Measurements from ENCODE around the gene DNLZ. TPM values are rescaled to one million over a fixed set of nuclear protein-coding genes. Genes with fewer than 3 reads are reported as not detected.

Gene DNLZ
- total and polyA plus RNA-seq, 11 donors, result 21.3 to 67.8 (median 33.6) TPM

- peaks cover 5 to 57% (median 28%) of the 10 kb centered on the region in 12 donors for H3K4me1 ChIP-seq
- intact Hi-C loops (cut with DNase I), result no loop called here
- peaks cover 0 to 8% (median 0%) of the 10 kb centered on the region in 12 donors for H3K9me3 ChIP-seq
- DNase-seq (peak in 1 of 5 donors; percentile 35), ATAC-seq (no peak)
- peak overlapping the region in 3 of 12 donors; percentile 67 to 84 (median 79) for H3K27ac ChIP-seq
- 88 to 93% (median 92%) methylated on average over 9 to 13 of the region's 13 CpGs for WGBS, 4 donors
- H3K36me3 ChIP-seq, result no peaks in the 10 kb centered on the region
- no peak overlapping the region for H3K4me3 ChIP-seq
- no peaks in the 10 kb centered on the region for H3K27me3 ChIP-seq
- TF ChIP-seq CTCF (IDR thresholded peaks at IDR 0.05) (no peak), POLR2A (IDR thresholded peaks at IDR 0.05) (no peak)
Measured at GRCh38 chr9:136325358-136325757, 38.2 kb downstream of the DNLZ start.

DNA sequence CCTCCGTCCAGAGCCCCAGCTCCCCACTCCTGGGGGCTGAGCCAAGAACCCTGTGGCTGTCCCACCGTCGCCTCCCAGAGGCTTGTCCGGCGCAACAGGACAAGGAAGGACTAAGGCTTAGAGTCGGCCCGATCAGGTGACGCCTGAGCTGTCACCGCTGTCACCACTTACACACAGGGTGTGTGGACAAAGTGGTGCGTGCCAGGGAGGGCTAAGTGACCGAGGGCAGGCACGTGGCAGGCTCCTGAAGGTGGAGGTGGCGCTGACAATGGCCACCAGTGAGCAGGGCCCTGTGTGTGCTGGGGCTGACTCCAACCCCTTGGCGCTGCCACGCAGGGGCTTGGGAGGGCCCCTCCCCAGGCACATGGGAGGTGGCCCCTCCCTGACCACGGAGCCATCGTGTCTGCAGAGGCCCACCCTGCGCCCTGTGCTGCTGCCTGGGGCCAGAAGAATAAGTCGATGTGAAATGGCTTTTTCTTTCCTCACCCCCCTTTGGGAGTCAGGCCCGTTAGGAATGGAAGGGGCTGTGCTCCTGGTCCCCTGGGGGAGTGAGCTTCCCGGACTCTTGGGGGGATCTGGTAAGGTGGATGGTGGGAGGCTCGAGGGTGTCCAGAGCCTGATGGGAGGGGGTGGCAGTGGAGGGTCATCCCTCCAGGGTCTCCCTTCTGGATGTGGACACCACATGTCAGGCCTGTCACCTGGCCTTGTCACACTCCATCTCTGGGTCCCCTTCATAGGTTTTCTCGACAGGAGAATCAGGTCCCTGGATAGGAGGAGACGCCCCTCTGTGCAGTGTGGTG lies 38.8 kb downstream of the DNLZ start:
- WGBS, 4 donors, result 37 to 49% (median 44%) methylated on average over 11 to 24 of the region's 24 CpGs
- peaks cover 5 to 51% (median 28%) of the 10 kb centered on the region in 12 donors for H3K4me1 ChIP-seq
- ATAC-seq, result peak; percentile 36 to 83 (median 78)
- no peak overlapping the region for H3K4me3 ChIP-seq
- no peaks in the 10 kb centered on the region for H3K36me3 ChIP-seq
- TF ChIP-seq CTCF (IDR thresholded peaks at IDR 0.05) (peak in 1 of 12 donors; percentile 30), POLR2A (IDR thresholded peaks at IDR 0.05) (no peak)
- peaks cover 0 to 8% (median 0%) of the 10 kb centered on the region in 12 donors for H3K9me3 ChIP-seq
- H3K27ac ChIP-seq, result peak overlapping the region in 8 of 12 donors; percentile 35 to 79 (median 56)
- intact Hi-C loops (cut with DNase I), result no loop called here
- peak in 4 of 5 donors; percentile 67 to 89 (median 84) for DNase-seq
- H3K27me3 ChIP-seq, result no peaks in the 10 kb centered on the region

DNA sequence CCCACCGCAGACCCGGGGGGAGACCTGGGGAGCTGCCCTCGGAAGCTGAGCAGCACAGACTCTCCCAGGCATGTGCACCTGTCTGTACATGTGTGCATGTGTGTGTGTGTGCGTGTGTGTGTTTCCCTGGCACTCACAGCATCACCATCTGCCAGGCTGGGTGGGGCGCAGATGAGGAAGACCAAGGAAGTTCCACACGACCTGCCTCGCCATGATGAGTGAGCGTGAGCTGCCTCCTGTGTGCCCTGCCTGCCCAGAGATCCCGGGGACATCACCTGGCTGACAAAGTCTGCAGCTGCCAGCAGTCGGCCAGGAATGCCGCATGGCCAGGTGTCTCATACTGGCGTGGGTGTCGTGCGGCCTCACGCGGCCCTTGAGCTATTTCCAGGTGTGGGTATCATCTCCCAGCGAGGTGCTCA lies 40.2 kb downstream of the DNLZ start:
- Histone ChIP-seq H3K4me3 (no peak overlapping the region), H3K4me1 (peaks cover 2 to 37% (median 19%) of the 10 kb centered on the region in 12 donors), H3K36me3 (no peaks in the 10 kb centered on the region), H3K9me3 (peaks cover 0 to 8% (median 0%) of the 10 kb centered on the region in 12 donors), H3K27me3 (no peaks in the 10 kb centered on the region), H3K27ac (no peak overlapping the region)
- no peak for DNase-seq
- 82 to 88% (median 86%) methylated on average over 10 to 17 of the region's 17 CpGs for WGBS, 4 donors
- TF ChIP-seq POLR2A (IDR thresholded peaks at IDR 0.05) (no peak), CTCF (IDR thresholded peaks at IDR 0.05) (no peak)
- ATAC-seq, result no peak
- intact Hi-C loops (cut with DNase I), result no loop called here

DNA sequence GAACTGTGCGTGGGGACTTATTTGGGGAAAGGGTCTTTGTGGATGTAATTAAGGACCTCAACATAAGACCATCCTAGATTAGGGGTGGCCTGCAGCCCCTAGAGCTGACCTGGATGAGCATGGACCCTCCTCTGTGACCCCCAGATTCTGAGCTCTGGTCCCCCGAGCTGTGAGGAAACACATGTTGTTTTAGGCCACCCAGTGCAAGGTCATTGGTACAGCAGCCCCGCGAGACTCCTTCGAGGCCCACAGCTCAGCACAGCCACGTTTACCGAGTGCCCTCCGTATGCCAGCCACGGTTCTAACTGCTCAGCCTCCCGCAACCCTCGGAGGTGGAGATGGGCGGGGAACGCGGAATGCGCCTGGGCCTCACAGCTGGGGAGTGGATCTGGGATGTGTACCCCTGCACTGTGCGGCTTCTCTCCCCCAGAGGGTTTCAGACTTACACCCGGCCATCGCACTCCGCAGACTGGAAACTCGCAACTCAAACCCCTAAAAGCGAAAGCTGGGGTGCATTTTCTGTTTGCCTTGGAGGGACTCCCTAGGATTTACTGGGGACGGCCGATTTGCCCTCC lies 40.7 kb downstream of the DNLZ start:
- TF ChIP-seq POLR2A (IDR thresholded peaks at IDR 0.05), result no peak
- TF ChIP-seq CTCF (IDR thresholded peaks at IDR 0.05), result no peak
- H3K27ac ChIP-seq, result no peak overlapping the region
- DNase-seq (peak in 1 of 5 donors; percentile 16), ATAC-seq (no peak)
- H3K27me3 ChIP-seq, result no peaks in the 10 kb centered on the region
- peaks cover 0 to 8% (median 0%) of the 10 kb centered on the region in 12 donors for H3K9me3 ChIP-seq
- intact Hi-C loops (cut with DNase I), result no loop called here
- WGBS, 4 donors, result 76 to 88% (median 82%) methylated on average over 23 of the region's 23 CpGs
- no peak overlapping the region for H3K4me3 ChIP-seq
- H3K4me1 ChIP-seq, result peaks cover 0 to 32% (median 13%) of the 10 kb centered on the region in 12 donors
- no peaks in the 10 kb centered on the region for H3K36me3 ChIP-seq

Measured in heart left ventricle (tissue), 16 donors.